Mucosa of descending colon (tissue), 3 donors: ENCODE results near the gene CYTH3. TPM values are rescaled to one million over a fixed set of nuclear protein-coding genes. Genes with fewer than 3 reads are reported as not detected.

Source experiments
- total RNA-seq, 3 donors: library from RNA; stranded (reverse); fragmentation: NEBNext Ultra II Directional in 2 of 3; extraction: Animal tissue kit (Norgen Biotek cat#: 25700) in 2 of 3; gene quantifications; one replicate each; pipeline versions ENCODE4 v1.2.1 to v1.2.4, GENCODE V29; 2021 to 2023
- donor health status: DM: no; HTN: no; CAD: no; lungs with moderate emphysema.
- donor health status: DM: no; HTN: no; CAD: no.
- donor health status: DM: no; HTN: yes; CAD: no.

CYTH3 gene
- total RNA-seq, 3 donors from 2014 or later = 10.4 to 23.2 (median 11.9) TPM

Other genes with a start within 250 kb of the CYTH3 start
- gene ANKRD61, start 241.2 kb downstream of the CYTH3 start, total RNA-seq = not detected
- gene EIF2AK1, start 213.4 kb downstream of the CYTH3 start, total RNA-seq = 10 to 100 TPM; 62.8 to 99.2 (median 95.5) TPM
- 10 to 100 TPM; 11.0 to 13.1 (median 12.9) TPM for gene USP42, start 167.7 kb downstream of the CYTH3 start, total RNA-seq
- gene FAM220A, start 76.3 kb upstream of the CYTH3 start, total RNA-seq = 10 to 100 TPM in 2 of 3 donors, 1 to 10 TPM in 1; 6.8 to 15.5 (median 11.6) TPM
- 100 to 1,000 TPM; 294 to 402 (median 391) TPM for gene RAC1, start 101.9 kb upstream of the CYTH3 start, total RNA-seq
- gene DAGLB, start 175.3 kb upstream of the CYTH3 start, total RNA-seq = 10 to 100 TPM; 18.4 to 25.4 (median 20.3) TPM
- gene KDELR2, start 211.5 kb upstream of the CYTH3 start, total RNA-seq = 100 to 1,000 TPM; 118 to 225 (median 219) TPM